Smooth muscle cell (in vitro differentiated cells): ENCODE measurements around the gene INPP4B. TPM values are rescaled to one million over a fixed set of nuclear protein-coding genes. Genes with fewer than 3 reads are reported as not detected.

ENCODE experiments used
- DNase-seq: peaks from one replicate; lab custom pipeline; 2025; ENCODE audit not compliant: unreplicated experiment; lab: John Stamatoyannopoulos, UW
- H2AFZ ChIP-seq: fragments of 200-600 bp; sonication (generic); 2 replicates; pipeline ENCODE4 v1.6.0; 2016; ENCODE audit warnings: antibody characterized with exemption, low read depth, mild to moderate bottlenecking
- H3F3A ChIP-seq: fragments of 200-600 bp; sonication (generic); 2 replicates; pipeline ENCODE4 v1.6.0; 2017; ENCODE audit warnings: antibody characterized with exemption, low read depth
- H3K27ac ChIP-seq: fragments of 200-600 bp; sonication (generic); 2 replicates; pipeline ENCODE4 v1.5.1; 2016; ENCODE audit warnings: low read depth, mild to moderate bottlenecking
- H3K27me3 ChIP-seq: fragments of 200-600 bp; sonication (generic); 2 replicates; pipeline ENCODE4 v1.6.1; 2016; ENCODE audit warnings: low read depth, mild to moderate bottlenecking
- H3K36me3 ChIP-seq: fragments of 200-600 bp; sonication (generic); 2 replicates; pipeline ENCODE4 v1.5.1; 2016; ENCODE audit warnings: low read depth
- H3K4me1 ChIP-seq: fragments of 200-600 bp; sonication (generic); 2 replicates; pipeline ENCODE4 v1.5.1; 2016; ENCODE audit warnings: low read depth
- H3K4me2 ChIP-seq: fragments of 200-600 bp; sonication (generic); 2 replicates; pipeline ENCODE4 v1.6.0; 2016; ENCODE audit warnings: mild to moderate bottlenecking
- H3K4me3 ChIP-seq: fragments of 200-600 bp; sonication (generic); 2 replicates; pipeline ENCODE4 v1.5.1; 2016; ENCODE audit warnings: mild to moderate bottlenecking
- H3K79me2 ChIP-seq: fragments of 200-600 bp; sonication (generic); 2 replicates; pipeline ENCODE4 v1.6.0; 2016; ENCODE audit warnings: low read depth, mild to moderate bottlenecking
- H3K9ac ChIP-seq: fragments of 200-600 bp; sonication (generic); 2 replicates; pipeline ENCODE4 v1.6.0; 2016; ENCODE audit warnings: low read depth
- H3K9me3 ChIP-seq: fragments of 200-600 bp; sonication (generic); replicated peaks from 2 replicates; pipeline ENCODE4 v1.5.1; 2016; ENCODE audit warnings: low read depth
- H4K20me1 ChIP-seq: fragments of 200-600 bp; sonication (generic); 2 replicates; pipeline ENCODE4 v1.6.0; 2016; ENCODE audit warnings: low read depth
- WGBS: methylation state at CpG from one replicate; pipeline ENCODE4 v1.1.7; 2016; ENCODE audit warnings: low lambda C conversion rate; 5-methylcytosine and 5-hydroxymethylcytosine counted together
- polyA plus RNA-seq: library from polyadenylated mRNA; unstranded; fragments of >200 nt; fragmentation: Nextera tagmentation; extraction: Ambion mirVana; gene quantifications from 2 replicates; pipeline ENCODE4 v1.2.1, GENCODE V29; 2016
- total RNA-seq: library from RNA; depleted of rRNA; stranded (reverse); fragments of >200 nt; gene quantifications from 2 replicates; pipeline ENCODE4 v1.2.3, GENCODE V29; 2014
- TF ChIP-seq, protein P1 (sequence below): fragments of 200-600 bp; sonication (generic); IDR thresholded peaks from 2 replicates; pipeline ENCODE4 v1.5.1; 2017; ENCODE audit warnings: borderline replicate concordance, mild to moderate bottlenecking, antibody characterized with exemption; ENCODE audit not compliant: insufficient read depth, poor library complexity, severe bottlenecking

The INPP4B gene
- total and polyA plus RNA-seq, 2 experiments from 2014 or later = 2.0 to 10.9 TPM

DNA sequence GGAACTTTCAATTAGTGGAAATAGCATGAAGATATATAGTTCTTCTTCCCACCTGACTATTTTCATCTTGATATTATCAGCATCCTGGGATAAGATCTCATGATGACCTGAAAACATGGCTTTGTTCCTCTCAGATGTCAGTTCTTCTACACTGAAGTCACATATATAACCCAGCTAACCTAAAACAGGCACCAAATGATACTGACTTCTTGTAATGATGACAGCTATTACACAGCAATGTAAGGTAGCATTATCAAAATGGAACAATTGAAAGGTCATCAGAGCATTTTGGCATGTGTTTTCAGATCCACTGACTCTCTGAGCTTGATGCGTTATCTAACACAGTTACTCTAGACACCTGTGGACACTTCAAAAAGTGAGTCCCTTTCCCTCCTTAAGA, 469.9 kb downstream of the INPP4B start:
- Histone ChIP-seq H3K9me3 (no peaks in the 10 kb centered on the region), H3K9ac (no peak overlapping the region), H3K27me3 (no peaks in the 10 kb centered on the region), H4K20me1 (no peaks in the 10 kb centered on the region), H3K4me2 (no peak overlapping the region), H3K36me3 (no peaks in the 10 kb centered on the region), H3F3A (peaks cover 10% of the 10 kb centered on the region), H3K79me2 (no peaks in the 10 kb centered on the region), H3K27ac (no peak overlapping the region), H3K4me3 (no peak overlapping the region), H2AFZ (no peak overlapping the region), H3K4me1 (peaks cover 19% of the 10 kb centered on the region)
- 100% methylated on average over 1 of the region's 1 CpG for WGBS
- no peak for DNase-seq
- TF ChIP-seq, protein P1, sequence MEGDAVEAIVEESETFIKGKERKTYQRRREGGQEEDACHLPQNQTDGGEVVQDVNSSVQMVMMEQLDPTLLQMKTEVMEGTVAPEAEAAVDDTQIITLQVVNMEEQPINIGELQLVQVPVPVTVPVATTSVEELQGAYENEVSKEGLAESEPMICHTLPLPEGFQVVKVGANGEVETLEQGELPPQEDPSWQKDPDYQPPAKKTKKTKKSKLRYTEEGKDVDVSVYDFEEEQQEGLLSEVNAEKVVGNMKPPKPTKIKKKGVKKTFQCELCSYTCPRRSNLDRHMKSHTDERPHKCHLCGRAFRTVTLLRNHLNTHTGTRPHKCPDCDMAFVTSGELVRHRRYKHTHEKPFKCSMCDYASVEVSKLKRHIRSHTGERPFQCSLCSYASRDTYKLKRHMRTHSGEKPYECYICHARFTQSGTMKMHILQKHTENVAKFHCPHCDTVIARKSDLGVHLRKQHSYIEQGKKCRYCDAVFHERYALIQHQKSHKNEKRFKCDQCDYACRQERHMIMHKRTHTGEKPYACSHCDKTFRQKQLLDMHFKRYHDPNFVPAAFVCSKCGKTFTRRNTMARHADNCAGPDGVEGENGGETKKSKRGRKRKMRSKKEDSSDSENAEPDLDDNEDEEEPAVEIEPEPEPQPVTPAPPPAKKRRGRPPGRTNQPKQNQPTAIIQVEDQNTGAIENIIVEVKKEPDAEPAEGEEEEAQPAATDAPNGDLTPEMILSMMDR = no peak

DNA sequence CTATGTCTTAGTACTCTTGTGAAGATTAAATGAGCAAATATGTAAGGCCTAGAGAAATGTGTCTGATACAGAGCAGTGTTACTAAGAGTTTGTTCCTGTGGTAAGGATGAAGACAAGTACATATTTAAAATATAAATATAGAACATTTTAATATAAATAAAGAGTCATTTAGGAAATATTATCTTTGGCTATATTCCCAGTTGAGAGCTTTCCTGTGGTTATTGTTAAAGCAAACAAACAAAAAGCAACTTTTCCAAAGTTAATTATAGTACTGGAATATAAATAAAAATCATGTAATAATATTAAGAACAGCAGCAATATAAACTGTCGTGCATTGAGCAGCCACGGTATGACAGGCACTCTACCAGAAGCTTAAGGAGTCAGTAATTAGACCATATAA, 472.5 kb downstream of the INPP4B start:
- Histone ChIP-seq H3K9ac (no peak overlapping the region), H3K9me3 (no peaks in the 10 kb centered on the region), H3K4me3 (no peak overlapping the region), H3K36me3 (no peaks in the 10 kb centered on the region), H4K20me1 (no peaks in the 10 kb centered on the region), H3K27ac (no peak overlapping the region), H3K27me3 (no peaks in the 10 kb centered on the region), H3F3A (peaks cover 5% of the 10 kb centered on the region), H2AFZ (no peak overlapping the region), H3K4me2 (no peak overlapping the region), H3K79me2 (no peaks in the 10 kb centered on the region), H3K4me1 (peaks cover 2% of the 10 kb centered on the region)
- DNase-seq = no peak
- TF ChIP-seq, protein P1 = no peak
- 84% methylated on average over 2 of the region's 2 CpGs for WGBS

DNA sequence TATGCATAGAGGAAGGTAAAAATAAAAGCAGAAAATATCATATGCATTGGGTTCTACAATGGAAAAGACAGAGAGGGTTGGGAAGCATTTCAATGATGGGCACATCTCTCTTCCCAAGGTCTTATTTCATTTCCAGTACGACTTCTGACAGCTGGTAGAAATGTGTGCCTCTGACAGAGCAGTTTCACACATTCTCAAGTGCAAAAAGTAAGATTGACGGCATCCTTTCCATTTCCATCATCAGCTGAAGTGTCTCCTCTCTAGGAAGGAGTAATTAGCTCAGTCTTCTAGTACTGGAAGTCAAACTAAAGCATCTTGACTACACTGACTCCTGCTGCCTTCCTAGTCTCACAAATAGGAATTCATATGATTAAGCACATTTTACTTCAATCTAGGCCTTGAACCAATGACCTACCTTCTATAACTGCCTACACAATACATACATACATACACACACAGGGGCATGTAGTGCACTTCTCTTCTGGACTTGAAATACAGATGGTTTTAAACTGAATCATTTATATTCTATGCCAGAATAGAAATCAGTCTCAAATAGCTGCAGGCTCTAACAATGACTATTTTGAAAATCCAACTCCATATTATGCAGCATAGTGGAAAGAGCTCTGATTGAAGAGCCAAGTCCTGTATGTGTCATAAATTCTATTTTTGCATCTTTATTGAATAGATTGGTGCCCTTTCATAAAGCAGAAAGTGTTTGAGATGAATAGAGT, 473.4 kb downstream of the INPP4B start:
- no peak overlapping the region for H2AFZ ChIP-seq
- H3K79me2 ChIP-seq = no peaks in the 10 kb centered on the region
- no peak overlapping the region for H3K9ac ChIP-seq
- TF ChIP-seq, protein P1 = no peak
- H3K4me1 ChIP-seq = no peaks in the 10 kb centered on the region
- H3F3A ChIP-seq = no peaks in the 10 kb centered on the region
- no peak overlapping the region for H3K27ac ChIP-seq
- WGBS = 91% methylated on average over 2 of the region's 2 CpGs
- no peaks in the 10 kb centered on the region for H3K9me3 ChIP-seq
- H3K4me3 ChIP-seq = no peak overlapping the region
- H3K27me3 ChIP-seq = no peaks in the 10 kb centered on the region
- no peak for DNase-seq
- no peaks in the 10 kb centered on the region for H3K36me3 ChIP-seq
- H4K20me1 ChIP-seq = no peaks in the 10 kb centered on the region
- H3K4me2 ChIP-seq = no peak overlapping the region

DNA sequence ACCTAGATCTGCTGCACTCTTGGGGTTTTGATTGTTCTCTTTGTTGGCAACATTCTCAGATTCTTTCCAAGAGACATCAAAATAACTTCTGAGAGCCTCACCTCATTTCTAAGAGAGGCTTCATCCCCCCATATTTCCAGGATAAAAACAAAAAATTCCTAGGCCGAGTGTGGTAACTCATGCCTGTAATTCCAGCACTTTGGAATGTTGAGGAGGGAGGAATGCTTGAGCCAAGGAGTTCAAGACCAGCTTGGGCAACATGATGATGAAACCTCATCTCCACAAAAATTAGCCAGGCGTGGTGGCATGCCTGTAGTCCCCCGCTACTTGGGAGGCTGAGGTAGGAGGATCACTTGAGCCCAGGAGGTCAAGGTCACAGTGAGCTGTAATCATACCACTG, 477.0 kb downstream of the INPP4B start:
- Histone ChIP-seq H3K27ac (no peak overlapping the region), H3K27me3 (no peaks in the 10 kb centered on the region), H3K4me2 (no peak overlapping the region), H3K79me2 (no peaks in the 10 kb centered on the region), H3K9ac (no peak overlapping the region), H3K36me3 (no peaks in the 10 kb centered on the region), H2AFZ (no peak overlapping the region), H3K4me3 (no peak overlapping the region), H3K4me1 (peaks cover 19% of the 10 kb centered on the region), H3F3A (no peaks in the 10 kb centered on the region), H3K9me3 (no peaks in the 10 kb centered on the region), H4K20me1 (no peaks in the 10 kb centered on the region)
- TF ChIP-seq, protein P1 = no peak
- WGBS = 93% methylated on average over 3 of the region's 3 CpGs
- DNase-seq = no peak
